SU-DHL-6 (cell line): ENCODE data around the gene GRAP.

Experiments
- CTCF ChIP-seq: fragments of 200-600 bp; sonication (generic); IDR thresholded peaks from one replicate; pipeline ENCODE4 v1.5.1; 2017; ENCODE audit warnings: antibody characterized with exemption, mild to moderate bottlenecking, low read length, moderate library complexity; ENCODE audit not compliant: insufficient read depth, poor library complexity, severe bottlenecking
- EZH2phosphoT487 ChIP-seq: fragments of 200-600 bp; sonication (generic), shearing (Covaris generic); conservative IDR thresholded peaks from 2 replicates; pipeline ENCODE4 v1.6.1; 2018; ENCODE audit warnings: mild to moderate bottlenecking, antibody characterized with exemption, low read length, moderate library complexity, mixed read lengths

GRCh38 chr17:19014628-19015215 is 32.0 kb downstream of the GRAP start:
- no peak for TF ChIP-seq EZH2phosphoT487
- no peak for TF ChIP-seq CTCF
